Medulla oblongata (tissue), 1 donor: ENCODE data around the gene RIF1.
"Not testable (repeated sequence)": the region's sequence is repeated elsewhere in the genome, so short reads cannot be mapped to it uniquely, and the experiment has no call there.

ENCODE experiments used
- DNase-seq: peaks from one replicate; pipeline ENCODE4 v3.0.0-alpha.2; 2015; ENCODE audit errors: extremely low spot score

RIF1 gene

DNA sequence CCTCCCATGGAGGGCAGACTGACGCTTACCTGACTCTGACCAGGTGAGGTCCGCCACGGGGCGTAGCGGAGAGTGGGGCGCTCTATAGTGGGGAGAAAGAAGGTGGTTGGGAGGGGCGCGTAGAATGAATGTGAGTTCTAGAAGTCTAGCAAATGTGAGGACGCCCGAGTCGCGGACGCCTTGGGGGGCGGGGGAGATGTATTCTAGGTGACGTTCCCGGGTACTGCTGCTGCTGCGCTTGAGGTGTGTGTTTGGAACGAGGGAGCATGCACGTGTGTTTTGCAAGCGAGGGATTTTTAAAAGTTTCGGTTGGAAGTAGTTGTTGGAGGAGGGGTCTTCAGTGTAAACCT, 758 bp downstream of the RIF1 start:
- no peak for DNase-seq

DNA sequence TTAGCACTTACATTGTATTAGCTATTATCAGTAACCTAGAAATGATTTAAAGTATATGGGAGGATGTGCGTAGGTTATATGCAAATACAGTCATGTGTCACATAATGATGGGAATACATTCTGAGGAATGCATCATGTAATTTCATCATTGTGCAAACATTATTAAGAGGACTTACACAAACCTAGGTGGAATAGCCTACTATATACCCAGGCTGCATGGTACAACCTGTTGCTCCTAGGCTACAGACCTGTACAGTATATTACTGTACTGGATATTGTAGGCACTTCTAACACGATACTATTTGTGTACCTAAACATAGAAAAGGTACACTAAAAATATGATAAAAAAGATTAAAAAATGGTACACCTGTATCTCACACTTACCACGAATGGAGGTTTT, 7.9 kb downstream of the RIF1 start:
- DNase-seq = no peak

DNA sequence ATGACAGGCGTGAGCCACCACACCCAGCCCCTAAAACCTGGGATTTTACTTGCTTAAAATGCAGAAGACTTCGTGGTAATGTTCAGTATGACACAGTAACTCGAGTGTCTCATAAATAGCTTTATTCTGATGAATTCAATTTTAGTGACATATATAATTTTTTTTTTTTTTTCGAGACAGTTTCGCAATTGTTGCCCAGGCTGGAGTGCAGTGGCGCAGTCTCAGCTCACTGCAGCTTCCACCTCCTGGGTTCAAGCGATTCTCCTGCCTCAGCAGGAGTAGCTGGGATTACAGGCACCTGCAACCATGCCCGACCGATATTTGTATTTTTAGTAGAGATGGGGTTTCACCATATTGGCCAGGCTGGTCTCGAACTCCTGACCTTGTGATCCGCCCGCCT, 12.0 kb downstream of the RIF1 start:
- not testable (repeated sequence) for DNase-seq

DNA sequence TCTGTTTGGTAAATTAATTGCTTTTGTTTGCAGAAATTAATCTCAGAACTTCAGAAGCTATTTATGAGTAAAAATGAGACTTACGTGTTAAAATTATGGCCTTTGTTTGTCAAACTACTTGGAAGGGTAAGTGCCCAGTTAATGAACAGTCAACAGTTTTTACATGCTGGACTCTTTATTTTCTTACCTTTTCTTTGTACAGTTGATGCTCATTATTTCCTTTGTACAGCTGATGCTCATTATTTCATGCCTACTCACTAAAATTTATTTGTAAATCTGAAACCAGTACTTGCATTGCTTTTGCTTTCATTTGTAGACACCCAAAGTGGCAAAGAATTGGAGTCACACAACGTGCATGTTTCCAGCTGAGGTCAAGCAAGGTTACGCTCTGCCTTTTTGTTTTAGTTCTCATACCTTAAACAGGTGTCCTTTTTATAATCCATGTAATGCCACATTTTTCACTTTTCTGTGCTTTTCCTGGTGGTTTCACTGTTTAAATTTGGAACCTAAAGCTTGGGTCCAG, 13.3 kb downstream of the RIF1 start:
- no peak for DNase-seq

DNA sequence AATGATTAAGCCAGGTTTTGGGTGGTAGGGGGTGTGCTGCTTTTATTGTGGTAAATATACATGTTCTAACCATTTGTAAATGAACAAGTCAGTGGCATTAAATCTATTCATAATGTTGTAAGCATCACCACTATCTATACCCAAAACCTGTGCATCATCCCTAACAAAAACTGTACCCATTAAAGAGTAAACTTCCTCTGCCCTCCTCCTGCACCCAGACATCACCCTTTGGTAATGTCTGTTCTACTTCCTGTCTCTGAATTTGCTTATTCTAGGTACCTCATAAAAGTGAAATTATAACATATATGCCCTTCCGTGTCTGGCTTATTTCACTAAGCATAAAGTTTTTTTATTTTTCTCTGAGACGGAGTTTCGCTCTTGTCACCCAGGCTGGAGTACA, 14.1 kb downstream of the RIF1 start:
- no peak for DNase-seq

DNA sequence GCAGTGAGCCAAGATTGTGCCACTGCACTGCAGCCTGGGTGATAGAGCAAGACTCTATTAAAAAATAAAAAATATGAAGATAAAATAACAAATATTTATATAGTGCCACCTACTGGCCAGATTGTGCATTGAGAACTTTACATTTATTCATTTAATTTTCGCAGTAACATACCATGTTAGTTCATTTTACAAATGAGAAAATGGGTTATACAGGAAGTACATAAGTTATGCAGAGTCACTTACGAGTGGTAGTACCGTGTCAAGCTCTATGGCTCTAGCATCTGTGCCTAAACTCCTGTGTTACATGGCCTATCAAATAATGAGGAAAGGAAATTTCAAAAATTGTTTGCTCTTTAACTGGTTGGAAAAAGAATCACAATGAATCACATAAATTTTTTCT, 27.9 kb downstream of the RIF1 start:
- no peak for DNase-seq

DNA sequence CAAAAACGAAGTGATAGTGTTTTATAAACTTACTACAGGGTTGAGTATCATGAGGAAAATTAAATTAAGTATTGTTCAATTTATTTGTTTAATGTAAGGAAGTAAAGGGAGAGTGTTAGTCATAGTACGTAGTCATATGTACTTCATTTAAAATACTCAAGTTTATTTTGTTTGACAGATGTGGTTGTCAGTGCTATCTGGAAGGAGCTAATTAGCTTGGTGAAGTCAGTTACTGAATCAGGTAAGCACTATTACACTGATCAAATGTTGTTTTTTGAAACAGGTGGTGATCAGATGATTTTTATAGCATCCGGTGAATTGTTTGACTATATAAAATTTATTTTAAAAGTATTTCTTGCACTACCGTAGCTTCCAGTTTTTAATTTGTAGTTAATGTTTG, 28.8 kb downstream of the RIF1 start:
- DNase-seq = no peak

DNA sequence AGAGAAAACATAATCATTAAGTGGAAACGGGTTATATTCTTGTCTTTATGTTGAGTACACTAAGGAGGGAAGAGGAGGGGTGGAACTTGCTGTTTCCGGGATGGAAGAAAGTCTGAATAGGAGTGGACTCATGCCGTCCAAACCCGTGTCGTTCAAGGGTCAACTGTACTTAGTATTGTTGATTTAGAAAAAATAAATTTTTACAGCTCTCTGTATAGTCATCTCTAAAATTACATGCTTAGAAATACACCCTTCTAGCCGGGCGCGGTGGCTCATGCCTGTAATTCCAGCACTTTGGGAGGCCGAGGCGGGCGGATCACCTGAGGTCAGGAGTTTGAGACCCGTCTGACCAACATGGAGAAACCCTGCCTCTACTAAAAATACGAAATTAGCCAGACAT, 29.4 kb downstream of the RIF1 start:
- DNase-seq = no peak

DNA sequence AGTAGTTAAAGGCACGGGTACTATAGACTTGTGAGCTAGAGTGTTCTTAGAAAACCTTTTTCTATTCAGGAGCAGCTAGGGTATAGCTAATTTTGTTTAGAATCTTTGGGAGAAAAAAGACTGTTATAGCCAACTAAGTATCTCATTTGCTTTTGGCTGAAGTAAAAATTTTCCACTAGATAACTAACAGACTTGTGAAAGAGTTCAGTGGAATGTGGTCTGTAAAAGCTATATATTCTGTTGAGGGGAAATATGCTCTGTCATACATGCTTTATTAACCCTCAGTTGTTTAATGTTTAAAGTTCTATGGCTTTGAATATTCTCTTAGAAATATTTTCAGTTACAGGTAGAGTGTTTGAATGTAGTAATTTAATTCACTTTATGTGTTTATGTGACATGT, 49.7 kb downstream of the RIF1 start:
- DNase-seq = no peak

DNA sequence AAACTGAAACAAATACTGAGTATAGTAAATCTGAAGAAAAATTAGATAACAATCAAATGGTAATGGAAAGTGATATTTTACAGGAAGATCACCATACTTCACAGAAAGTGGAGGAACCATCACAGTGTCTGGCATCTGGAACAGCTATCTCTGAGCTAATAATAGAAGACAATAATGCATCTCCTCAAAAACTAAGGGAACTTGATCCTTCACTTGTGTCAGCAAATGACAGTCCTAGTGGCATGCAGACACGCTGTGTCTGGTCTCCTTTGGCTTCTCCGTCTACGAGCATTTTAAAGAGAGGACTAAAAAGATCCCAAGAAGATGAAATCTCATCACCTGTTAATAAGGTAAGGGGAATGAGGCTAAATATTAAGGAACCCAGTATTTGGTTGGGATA, 56.1 kb downstream of the RIF1 start:
- no peak for DNase-seq

DNA sequence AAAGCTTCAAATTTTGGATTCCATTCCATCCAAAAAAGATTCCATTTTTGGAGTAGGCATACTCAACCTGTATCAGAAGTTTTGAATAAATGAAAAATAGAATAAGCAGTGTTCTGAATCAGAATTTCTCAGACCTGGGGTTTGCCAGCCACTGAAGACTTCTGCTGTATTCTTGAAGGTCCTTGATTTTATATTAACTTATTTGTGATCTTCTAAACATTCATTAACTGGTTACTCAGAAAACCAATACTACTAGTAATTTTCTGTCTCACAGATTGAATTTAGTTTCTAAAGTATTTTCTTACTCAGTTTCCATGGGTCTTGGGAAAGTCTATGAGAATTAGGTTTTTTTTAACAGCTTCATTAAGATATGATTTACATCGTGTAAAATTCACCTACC, 60.9 kb downstream of the RIF1 start:
- DNase-seq = no peak

DNA sequence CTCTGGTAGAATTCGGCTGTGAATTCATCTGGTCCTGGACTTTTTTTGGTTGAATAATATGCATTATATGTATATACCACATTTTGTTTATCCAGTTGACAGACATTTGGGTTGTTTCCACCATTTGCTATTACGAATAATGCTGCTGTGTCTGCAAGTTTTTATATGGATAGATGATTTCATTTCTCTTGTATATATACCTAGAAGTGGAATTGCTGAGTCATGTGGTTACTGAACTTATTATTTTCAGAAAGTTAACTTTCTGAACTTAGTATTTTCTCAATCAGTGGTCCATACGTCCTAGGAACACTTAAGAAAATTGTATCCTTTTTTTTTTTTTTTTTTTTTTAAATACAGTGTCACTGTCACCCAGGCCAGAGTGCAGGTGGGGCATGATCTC, 63.3 kb downstream of the RIF1 start:
- no peak for DNase-seq

DNA sequence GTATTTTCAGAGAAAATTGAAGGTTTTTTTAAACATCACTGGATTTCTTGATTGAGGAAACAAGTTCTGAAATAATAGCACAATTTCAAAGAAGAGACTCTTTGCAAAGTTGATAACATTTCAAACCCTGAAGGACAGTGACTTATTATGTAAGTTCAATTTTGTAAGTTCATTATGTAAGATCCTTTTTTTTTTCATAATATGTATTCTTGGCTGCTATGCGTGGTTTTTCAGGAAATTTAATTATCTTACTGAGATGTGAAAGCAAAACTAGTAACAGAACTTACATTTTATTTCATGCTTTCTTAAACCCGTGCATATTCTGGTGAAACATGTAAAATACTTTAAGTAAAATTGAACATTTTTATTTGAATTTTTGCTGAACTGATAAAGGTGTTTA, 65.4 kb downstream of the RIF1 start:
- DNase-seq = no peak

DNA sequence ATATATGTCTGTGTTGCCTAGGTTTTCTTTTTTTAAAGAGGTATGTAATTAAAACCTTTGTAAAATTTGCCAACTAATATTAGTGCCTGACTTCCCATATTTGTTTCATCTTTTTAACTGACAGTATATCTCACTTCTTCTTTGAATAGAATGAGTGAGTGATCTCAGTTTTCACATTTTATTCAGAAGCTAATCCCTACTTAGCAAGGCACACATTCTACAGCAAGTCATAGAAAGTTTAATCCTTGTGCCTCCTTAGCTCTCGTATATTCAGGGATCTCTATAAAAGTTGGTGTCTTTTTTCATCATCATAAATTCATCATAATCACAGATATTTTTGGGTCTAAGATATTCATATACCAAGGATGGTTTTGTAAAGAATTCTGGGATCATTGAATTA, 66.6 kb downstream of the RIF1 start:
- DNase-seq = no peak

DNA sequence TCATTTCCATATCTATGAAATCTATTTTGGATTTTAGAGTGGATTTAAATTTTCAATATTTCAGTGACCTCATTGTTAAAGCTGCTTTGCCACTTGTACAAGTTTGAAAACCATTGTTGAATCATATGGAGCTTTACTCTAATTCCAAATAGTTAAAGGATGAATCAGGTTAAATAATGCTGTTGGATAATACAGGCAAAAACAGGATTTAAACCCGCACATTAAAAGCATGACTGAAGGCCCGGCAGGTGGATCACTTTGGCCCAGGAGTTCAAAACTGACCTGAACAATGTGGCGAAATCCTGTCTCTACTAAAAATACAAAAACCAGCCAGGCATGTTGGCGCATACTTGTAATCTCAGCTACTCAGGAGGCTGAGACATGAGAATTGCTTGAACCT, 68.3 kb downstream of the RIF1 start:
- no peak for DNase-seq

DNA sequence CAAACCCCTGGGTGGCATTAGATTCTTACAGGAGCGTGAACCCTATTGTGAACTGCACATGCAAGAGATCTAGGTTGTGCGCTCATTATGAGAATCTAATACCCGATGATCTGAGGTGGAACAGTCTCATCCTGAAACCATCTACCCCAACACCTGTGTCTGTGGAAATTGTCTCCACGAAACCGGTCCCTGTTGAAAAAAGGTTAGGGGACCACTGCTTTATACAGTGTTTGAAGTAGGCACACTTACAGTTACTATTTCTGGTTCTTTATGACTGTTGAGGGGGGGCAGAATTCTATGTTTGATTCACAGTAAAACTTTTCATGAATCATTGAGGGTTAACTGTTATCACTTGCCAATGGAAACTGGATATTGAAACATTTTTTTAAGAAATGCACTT, 72.0 kb downstream of the RIF1 start:
- DNase-seq = no peak

DNA sequence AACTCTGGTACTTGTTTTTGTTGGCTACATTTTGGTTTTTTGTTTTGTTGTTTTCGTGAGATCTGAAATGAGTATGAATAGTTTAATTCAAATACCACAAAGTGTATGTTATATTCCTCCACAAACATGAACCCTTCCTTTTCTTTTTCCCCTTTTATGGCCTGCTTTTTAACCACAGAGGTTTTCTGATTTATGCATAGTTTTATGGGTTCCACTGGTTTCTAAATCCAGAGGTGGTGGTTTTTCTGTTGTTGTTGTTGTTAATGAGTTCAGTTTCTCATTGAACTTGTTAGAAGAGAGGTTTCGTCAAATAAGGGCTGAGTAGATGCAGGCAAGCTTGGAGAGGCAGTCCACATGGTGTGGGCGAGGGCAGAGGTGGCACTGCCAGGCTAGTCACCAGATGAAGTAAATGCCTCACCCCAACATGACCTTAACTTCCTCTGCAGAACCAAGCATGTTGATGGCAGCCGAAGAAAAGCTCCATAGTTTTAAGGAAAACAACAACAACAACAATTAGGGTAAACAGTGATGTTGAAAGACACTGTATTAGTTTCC, 72.5 kb downstream of the RIF1 start:
- DNase-seq = no peak

DNA sequence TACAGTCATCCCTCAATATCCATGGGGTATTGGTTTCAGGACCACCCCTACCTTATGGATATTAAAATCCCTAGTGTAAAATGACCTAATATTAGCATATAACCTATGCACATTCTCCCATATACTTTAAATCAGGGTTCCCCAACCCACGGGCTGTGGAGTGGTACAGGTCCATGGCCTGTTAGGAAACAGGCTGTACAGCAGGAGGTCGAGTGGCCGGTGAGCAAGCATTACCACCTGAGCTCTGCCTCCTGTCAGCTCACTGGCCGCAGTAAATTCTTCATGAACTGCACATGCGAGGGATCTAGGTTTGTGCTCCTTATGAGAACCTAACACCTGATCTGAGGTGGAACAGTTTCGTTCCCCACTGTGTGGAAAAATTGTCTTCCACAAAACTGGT, 73.8 kb downstream of the RIF1 start:
- no peak for DNase-seq

DNA sequence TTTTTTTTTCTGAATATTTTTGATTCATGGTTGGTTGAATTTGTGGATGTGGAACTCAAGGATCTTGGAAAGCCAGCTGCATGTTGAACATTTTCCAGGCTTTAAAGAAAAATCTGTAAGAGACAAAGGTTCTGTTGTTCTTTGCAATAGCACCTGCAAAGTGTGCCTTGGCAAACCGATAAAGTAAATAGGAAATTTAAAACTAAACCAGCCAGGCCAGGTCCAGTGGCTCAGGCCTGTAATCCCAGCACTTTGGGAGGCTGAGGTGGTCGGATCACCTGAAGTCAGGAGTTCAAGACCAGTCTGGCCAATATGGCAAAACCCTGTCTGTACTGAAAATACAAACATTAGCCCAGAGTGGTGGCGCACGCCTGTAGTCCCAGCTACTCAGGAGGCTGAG, 74.4 kb downstream of the RIF1 start:
- DNase-seq = no peak

DNA sequence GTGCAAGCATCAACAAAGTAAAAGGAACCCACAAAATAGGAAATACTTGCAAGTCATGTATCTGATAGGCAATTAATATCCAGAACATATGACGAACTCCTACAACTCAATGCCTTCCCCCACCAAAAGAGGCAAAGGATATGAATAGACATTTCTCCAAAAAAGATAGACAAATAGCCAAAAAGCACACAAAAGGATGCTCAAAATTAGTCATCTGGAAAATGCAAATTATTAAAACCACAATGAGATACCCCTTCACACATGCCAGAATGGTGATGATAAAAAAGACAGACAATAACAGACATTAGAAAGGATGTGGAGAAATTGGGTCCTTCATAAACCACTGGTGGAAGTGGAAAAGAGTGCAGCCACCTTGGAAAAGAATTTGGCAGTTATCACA, 76.4 kb downstream of the RIF1 start:
- DNase-seq = no peak

DNA sequence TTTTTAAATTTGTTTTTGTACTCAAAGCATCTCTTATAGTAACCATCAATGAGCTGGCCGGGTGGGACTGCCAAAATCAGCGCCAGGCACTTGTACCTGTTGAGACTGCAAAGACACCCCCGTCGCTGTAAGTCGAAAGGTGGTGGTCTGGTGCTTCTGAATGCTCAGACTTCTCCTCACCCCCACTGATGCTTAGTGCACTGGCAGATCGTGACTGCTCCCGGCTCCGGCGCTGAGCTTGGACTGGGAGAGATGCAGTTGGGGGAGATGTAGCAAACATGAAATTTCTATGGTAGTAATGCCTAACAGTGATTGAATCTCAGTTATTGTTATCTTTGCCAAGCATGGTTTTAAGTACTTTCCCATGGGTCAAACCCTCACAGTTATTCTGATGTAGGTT, 80.6 kb downstream of the RIF1 start:
- DNase-seq = no peak

DNA sequence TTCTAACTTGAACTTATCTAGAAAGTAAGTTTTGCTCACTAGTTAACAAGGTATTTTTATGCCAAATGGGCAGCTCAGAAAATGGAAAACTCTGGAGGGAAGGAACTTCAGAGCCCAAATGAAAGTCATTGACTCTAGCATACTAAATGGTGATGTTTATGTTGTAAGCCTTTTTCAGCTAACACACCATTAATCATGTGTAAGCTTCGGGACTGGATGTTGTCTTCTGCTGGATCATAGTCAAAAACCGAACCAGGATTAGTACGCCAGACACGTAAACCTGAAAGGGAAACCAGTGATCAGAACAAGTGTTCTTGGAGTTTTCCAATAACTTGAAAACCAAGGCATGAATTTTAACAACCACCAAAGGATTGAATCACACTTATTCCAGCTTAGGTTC, 81.8 kb downstream of the RIF1 start:
- no peak for DNase-seq

DNA sequence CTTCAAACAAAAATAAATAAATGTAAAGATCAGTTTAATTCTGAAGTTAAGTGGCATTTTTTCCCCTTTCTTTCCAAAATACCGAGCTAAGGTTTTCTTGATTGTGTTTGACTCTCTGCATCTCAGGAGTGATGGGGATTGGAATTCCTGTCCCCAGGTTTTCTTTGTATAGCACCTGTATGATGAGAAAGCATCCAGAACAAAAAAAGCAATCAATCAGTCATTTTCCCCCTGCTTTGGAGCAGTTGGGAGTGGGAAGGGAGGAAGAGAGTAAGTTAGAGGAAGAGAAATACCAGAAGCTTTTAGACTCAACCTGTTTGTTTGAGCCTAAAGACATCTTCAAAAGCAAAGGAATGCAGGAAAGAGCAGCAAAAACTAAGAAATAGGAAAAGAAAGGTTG, 88.5 kb downstream of the RIF1 start:
- no peak for DNase-seq

DNA sequence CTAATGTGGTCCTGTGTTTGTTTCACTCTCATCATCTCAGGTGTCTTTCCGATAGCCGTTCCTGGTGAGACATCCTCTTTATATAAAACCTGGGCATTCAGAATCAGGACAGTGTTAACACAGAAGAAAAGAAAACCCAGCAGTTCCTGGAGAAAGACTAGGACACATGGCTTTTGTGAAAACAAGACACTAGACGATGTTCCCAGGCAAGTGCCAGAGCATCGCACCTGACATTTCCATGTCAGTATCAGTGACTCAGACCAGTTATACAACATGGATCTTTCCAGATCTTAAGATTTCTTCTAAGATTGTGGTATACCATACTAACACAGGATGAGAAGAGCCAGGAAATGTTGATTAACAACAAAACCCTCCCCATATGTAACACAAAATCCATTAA, 96.5 kb downstream of the RIF1 start:
- no peak for DNase-seq

DNA sequence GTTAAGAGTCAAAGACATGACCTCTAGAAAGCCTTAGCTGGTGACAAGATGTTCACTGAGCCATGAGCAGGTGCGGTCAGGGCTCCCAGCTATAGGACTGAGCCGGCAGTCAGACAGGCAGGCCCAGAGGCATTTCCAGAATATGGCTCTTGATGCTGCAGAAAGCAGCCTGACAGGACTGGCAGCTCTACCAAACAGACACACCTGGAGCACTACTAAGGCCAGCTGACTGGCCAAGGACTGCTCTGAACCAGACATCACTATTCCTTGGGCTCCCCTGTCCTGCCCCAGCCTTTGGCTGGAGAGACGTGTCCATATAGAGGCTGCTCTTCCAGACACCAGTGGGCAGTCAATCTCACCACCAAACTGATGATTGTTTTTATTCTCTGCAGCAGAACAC, 98.8 kb downstream of the RIF1 start:
- DNase-seq = no peak
